Fibroblast of lung (primary cell): ENCODE data around the gene TCL1B. TPM values are rescaled to one million over a fixed set of nuclear protein-coding genes. Genes with fewer than 3 reads are reported as not detected.

Experiments used
- DNase-seq, 2 donors: peaks; one replicate each; pipeline versions ENCODE4 v3.0.0 to v3.0.0-alpha.2; 2010; ENCODE audit warnings: low read depth in 2 of 2
- H2AFZ ChIP-seq: 2 replicates; pipeline ENCODE4 v1.5.1; 2012; ENCODE audit warnings: low read length, control low read depth, inconsistent platforms
- H3K27ac ChIP-seq: 2 replicates; pipeline ENCODE4 v1.5.1; 2011; ENCODE audit warnings: low read length, control low read depth; ENCODE audit not compliant: insufficient read depth
- H3K27me3 ChIP-seq: 2 replicates; pipeline ENCODE4 v1.5.1; 2011; ENCODE audit warnings: mild to moderate bottlenecking, low read length; ENCODE audit not compliant: control insufficient read depth, insufficient read depth
- H3K36me3 ChIP-seq: 2 replicates; pipeline ENCODE4 v1.5.1; 2011; ENCODE audit warnings: low read length; ENCODE audit not compliant: control insufficient read depth, insufficient read depth
- H3K4me1 ChIP-seq: 2 replicates; pipeline ENCODE4 v1.5.1; 2011; ENCODE audit warnings: low read length; ENCODE audit not compliant: control insufficient read depth, insufficient read depth; ENCODE audit errors: extremely low read depth
- H3K4me2 ChIP-seq: 2 replicates; pipeline ENCODE4 v1.5.1; 2011; ENCODE audit warnings: low read length, control low read depth; ENCODE audit not compliant: insufficient read depth; ENCODE audit errors: extremely low read depth
- H3K4me3 ChIP-seq, 4 experiments: fragments of 200-600 bp in 1 of 4; sonication (generic) in 1 of 4; replicated peaks in 1 of 4; 2 replicates each; pipeline ENCODE4 v1.5.1; 2011 to 2016; ENCODE audit warnings: low read length in 4 of 4, low read depth in 3 of 4, mild to moderate bottlenecking in 3 of 4, control low read depth in 2 of 4, inconsistent platforms in 1 of 4, mixed read lengths in 1 of 4; ENCODE audit not compliant: insufficient read depth in 1 of 4; ENCODE audit errors: control extremely low read depth in 1 of 4
- H3K79me2 ChIP-seq: 2 replicates; pipeline ENCODE4 v1.5.1; 2012; ENCODE audit warnings: mild to moderate bottlenecking, low read length, inconsistent platforms; ENCODE audit not compliant: control insufficient read depth, insufficient read depth
- H3K9ac ChIP-seq: 2 replicates; pipeline ENCODE4 v1.5.1; 2011; ENCODE audit warnings: mild to moderate bottlenecking, low read length, control low read depth; ENCODE audit not compliant: insufficient read depth
- H3K9me3 ChIP-seq: 2 replicates; pipeline ENCODE4 v1.5.1; 2012; ENCODE audit warnings: low read depth, low read length; ENCODE audit not compliant: control insufficient read depth, insufficient read depth
- H4K20me1 ChIP-seq: 2 replicates; pipeline ENCODE4 v1.5.1; 2011; ENCODE audit warnings: low read length; ENCODE audit not compliant: control insufficient read depth, insufficient read depth; ENCODE audit errors: extremely low read depth
- EZH2 ChIP-seq: IDR thresholded peaks from 2 replicates; pipeline ENCODE4 v1.5.1; 2012; ENCODE audit warnings: low read length, control low read depth, mild to moderate bottlenecking; ENCODE audit errors: missing control alignments
- polyA plus RNA-seq, 2 donors: library from polyadenylated mRNA; depleted of rRNA in 1 of 2; stranded (reverse) in 1 of 2; unstranded in 1 of 2; fragments of >200 nt; gene quantifications; 2 replicates each; pipeline ENCODE4 v1.2.1, GENCODE V29; 2011 to 2012; ENCODE audit warnings: missing spikeins in 1 of 2
- total RNA-seq: library from RNA; depleted of rRNA; stranded (reverse); fragments of >200 nt; gene quantifications from 2 replicates; pipeline ENCODE4 v1.2.1, GENCODE V29; 2014
- TF ChIP-seq, protein P1 (sequence below), 2 donors: IDR thresholded peaks in 1 of 2; conservative IDR thresholded peaks in 1 of 2; 1 replicate in 1 of 2; 2 replicates in 1 of 2; pipeline ENCODE4 v1.5.1; 2011 to 2012; ENCODE audit warnings: low read length in 2 of 2, control low read depth in 1 of 2, inconsistent platforms in 1 of 2, low read depth in 1 of 2, mild to moderate bottlenecking in 1 of 2

TCL1B gene
- total and polyA plus RNA-seq, 2 donors (not counting 1 experiment from before 2014, with no cell fraction given) = not detected

DNA sequence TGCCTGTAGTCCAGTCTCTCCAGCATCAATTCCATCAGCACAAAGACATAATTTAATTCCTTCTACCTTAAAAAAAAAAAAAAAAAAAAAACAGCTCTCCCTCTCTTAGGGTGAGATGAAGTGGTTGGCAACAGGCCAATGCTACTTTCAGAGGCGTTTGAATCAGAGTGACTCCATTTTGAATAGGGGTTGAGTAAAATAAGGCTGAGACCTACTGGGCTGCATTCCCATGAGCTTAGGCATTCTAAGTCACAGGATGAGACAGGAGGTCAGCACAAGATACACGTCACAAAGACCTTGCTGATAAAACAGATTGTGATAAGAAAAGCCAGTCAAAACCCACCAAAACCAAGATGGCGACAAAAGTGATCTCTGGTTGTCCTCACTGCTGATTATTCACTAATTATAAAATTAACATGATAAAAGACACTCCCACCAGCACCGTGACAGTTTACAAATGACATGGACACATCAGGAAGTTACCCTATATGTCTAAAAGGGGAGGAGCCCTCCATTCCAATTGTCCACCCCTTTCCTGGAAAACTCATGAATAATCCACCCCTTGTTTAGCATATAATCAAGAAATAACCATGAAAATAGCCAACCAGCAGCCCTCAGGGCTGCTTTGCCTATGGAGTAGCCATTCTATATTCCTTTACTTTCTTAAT is 6.9 kb upstream of the TCL1B start:
- Histone ChIP-seq H3K4me2 (no peak overlapping the region), H3K79me2 (no peaks in the 10 kb centered on the region), H3K4me1 (no peaks in the 10 kb centered on the region), H4K20me1 (no peaks in the 10 kb centered on the region), H3K36me3 (no peaks in the 10 kb centered on the region), H3K27me3 (no peaks in the 10 kb centered on the region), H2AFZ (no peak overlapping the region), H3K9me3 (no peaks in the 10 kb centered on the region), H3K9ac (no peak overlapping the region), H3K4me3 (no peak overlapping the region), H3K27ac (no peak overlapping the region)
- TF ChIP-seq EZH2 = no peak
- TF ChIP-seq, protein P1, sequence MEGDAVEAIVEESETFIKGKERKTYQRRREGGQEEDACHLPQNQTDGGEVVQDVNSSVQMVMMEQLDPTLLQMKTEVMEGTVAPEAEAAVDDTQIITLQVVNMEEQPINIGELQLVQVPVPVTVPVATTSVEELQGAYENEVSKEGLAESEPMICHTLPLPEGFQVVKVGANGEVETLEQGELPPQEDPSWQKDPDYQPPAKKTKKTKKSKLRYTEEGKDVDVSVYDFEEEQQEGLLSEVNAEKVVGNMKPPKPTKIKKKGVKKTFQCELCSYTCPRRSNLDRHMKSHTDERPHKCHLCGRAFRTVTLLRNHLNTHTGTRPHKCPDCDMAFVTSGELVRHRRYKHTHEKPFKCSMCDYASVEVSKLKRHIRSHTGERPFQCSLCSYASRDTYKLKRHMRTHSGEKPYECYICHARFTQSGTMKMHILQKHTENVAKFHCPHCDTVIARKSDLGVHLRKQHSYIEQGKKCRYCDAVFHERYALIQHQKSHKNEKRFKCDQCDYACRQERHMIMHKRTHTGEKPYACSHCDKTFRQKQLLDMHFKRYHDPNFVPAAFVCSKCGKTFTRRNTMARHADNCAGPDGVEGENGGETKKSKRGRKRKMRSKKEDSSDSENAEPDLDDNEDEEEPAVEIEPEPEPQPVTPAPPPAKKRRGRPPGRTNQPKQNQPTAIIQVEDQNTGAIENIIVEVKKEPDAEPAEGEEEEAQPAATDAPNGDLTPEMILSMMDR (conservative IDR thresholded peaks at IDR 0.05 in 1 of 2, IDR thresholded peaks at IDR 0.05 in 1 of 2; ENCODE audit: low read depth in 1 of 2, low read length in 2 of 2) = no peak
- DNase-seq = no peak

DNA sequence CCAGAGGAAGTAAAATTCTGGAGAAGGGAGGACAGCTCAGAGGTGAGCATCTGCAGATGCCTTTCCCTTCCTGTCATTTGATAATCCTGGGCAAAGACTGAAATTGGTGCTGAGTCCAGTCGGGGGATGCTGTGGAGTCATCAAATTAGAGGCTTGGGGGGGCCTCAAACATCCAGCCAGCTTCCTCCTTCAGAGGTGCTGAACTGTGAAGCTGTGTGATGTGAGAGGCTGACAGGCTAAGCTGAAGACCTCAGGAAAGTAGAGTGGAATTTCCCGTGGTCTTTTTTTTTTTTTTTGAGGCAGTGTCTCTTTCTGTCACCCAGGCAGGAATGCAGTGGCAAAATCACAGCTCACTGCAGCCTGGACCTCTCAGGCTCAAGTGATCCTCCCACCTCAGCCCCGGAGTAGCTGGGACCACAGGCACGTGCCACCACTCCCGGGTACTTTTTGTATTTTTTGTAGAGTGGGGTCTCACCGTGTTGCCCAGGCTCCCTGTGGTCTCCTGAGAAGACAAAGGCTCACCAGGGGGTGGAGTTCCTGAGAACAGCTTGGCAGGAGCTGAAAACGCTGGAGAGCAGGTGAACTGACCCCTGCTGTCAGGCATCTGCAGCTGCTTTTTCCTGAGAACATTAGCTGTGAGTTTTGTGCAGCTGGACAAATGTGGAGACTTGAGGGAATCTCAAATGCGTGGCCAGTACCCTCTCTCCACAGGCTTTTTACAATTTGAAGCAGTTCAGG is 6.1 kb upstream of the TCL1B start:
- Histone ChIP-seq H3K36me3 (no peaks in the 10 kb centered on the region), H3K9me3 (no peaks in the 10 kb centered on the region), H3K27ac (no peak overlapping the region), H3K4me3 (no peak overlapping the region), H3K4me1 (no peaks in the 10 kb centered on the region), H3K9ac (no peak overlapping the region), H2AFZ (no peak overlapping the region), H3K27me3 (no peaks in the 10 kb centered on the region), H3K4me2 (no peak overlapping the region), H4K20me1 (no peaks in the 10 kb centered on the region), H3K79me2 (no peaks in the 10 kb centered on the region)
- no peak for TF ChIP-seq EZH2
- TF ChIP-seq, protein P1 (conservative IDR thresholded peaks at IDR 0.05 in 1 of 2, IDR thresholded peaks at IDR 0.05 in 1 of 2; ENCODE audit: low read depth in 1 of 2, low read length in 2 of 2) = no peak
- DNase-seq = no peak

DNA sequence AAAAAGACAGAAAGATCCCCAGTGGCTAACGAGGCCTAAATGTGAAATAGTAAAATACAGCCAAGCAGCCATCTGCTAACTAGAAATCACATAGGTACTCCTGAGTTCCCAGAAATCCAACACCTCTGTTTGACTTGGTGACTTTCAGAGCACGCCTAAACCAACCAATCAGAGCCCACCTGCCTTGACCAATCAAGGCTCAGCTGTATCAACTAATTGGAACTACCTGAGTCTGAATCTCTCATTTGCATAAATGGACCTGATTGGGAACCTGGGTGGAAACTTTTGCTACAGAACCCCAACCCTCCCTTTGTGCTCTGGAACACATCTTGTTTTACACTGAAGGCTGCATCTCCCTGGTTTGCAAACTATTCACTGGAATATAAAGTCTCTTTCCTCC is 5.1 kb upstream of the TCL1B start:
- Histone ChIP-seq H3K9ac (no peak overlapping the region), H3K36me3 (no peaks in the 10 kb centered on the region), H3K4me1 (no peaks in the 10 kb centered on the region), H3K4me2 (no peak overlapping the region), H2AFZ (no peak overlapping the region), H3K27me3 (no peaks in the 10 kb centered on the region), H3K27ac (no peak overlapping the region), H4K20me1 (no peaks in the 10 kb centered on the region), H3K9me3 (no peaks in the 10 kb centered on the region), H3K79me2 (no peaks in the 10 kb centered on the region), H3K4me3 (no peak overlapping the region)
- TF ChIP-seq, protein P1 (conservative IDR thresholded peaks at IDR 0.05 in 1 of 2, IDR thresholded peaks at IDR 0.05 in 1 of 2; ENCODE audit: low read depth in 1 of 2, low read length in 2 of 2) = no peak
- DNase-seq = no peak
